ENCODE data around the gene CROCC2.

The CROCC2 gene

DNA sequence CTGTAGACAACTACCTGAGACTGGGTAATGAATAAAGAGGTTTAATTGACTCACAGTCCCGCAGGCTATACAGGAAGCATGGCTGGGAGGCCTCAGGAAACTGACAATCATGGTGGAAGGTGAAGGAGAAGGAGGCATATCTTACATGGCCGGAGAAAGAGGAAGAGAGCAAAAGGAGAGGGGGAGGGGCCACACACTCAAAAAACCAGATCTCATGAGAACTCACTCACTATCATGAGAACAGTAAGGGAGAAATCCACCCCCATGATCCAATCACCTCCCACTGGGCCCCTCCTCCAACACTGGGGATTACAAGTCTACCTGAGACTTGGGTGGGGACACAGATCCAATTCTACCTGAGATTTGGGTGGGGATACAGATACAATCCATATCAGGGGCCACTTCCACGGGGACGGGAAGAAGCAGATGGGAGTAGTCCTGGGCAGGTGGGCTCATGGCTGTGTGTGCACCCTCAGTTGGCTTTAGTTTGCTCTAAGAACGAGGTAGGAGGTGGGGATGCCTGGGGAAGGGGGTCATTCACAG lies 20.0 kb upstream of the CROCC2 start:
- H4K20me1 ChIP-seq (ENCODE audit: control insufficient read depth, insufficient read depth, low read depth, low read length): no peaks in the 10 kb centered on the region

DNA sequence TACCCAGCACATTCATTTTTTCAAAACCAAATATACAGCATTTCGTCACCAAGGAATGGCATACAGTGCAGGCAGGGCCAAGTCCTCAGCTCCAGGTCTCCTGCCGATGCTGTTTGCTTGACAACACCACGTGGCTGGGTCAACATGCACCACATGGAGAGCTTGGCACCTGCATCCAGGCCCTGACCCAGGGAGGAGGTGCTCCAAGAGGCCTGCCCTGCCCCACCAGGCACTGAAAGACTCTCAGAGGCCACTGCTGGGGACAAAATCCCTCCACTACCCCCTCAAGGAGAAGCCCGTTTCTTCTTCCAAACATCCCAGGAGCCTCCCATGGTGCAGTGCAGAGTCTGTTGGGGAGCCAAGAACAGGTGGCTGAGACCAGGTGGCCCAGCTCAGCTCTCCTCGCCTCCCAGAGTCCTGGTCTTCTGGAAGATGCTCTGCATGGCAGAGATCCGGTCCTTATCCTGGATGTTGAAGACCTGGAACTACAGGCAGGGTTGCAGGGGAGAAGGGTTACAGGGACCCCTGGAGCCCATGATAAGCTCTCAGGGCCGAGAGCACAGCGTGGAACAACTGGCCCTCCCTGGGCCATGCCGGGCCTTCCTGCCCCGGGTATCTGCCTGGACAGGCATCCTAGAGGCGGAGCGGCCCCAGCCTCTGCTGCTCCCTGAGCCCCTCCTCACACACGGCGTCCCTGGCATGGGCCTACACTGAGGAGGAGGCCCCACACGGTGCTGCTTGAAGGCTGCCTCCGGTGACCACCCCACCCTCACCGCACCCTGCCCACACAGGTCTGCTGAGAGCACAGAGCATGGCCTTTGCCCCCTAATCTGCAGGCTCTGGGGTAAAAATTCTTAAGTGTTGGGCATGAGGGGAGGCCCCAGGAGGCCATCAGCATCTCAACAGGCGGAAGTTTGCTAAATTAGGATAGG lies 19.2 kb upstream of the CROCC2 start:
- Histone ChIP-seq H3K27me3 (ENCODE audit: control insufficient read depth, low read length) (no peaks in the 10 kb centered on the region), H3K9me3 (ENCODE audit: control insufficient read depth, insufficient read depth, low read length) (no peaks in the 10 kb centered on the region), H3K4me3 (ENCODE audit: low read length) (no peak overlapping the region), H3K27ac (ENCODE audit: low read depth, low read length) (no peak overlapping the region), H3K9me2 (replicated peaks; ENCODE audit: control insufficient read depth, low read length) (no peaks in the 10 kb centered on the region), H3K36me3 (ENCODE audit: control insufficient read depth, low read length) (no peaks in the 10 kb centered on the region), H4K20me1 (ENCODE audit: control insufficient read depth, insufficient read depth, low read depth, low read length) (no peaks in the 10 kb centered on the region), H3F3A (ENCODE audit: control insufficient read depth, insufficient read depth) (no peaks in the 10 kb centered on the region), H3K79me2 (ENCODE audit: control insufficient read depth, low read length) (no peaks in the 10 kb centered on the region), H3K4me1 (ENCODE audit: control insufficient read depth, low read length) (peaks cover 5% of the 10 kb centered on the region; the same call in 1 of the 2 replicates), H3K4me2 (ENCODE audit: low read length) (no peak overlapping the region)
- no peak for TF ChIP-seq EZH2phosphoT487 (IDR thresholded peaks at IDR 0.05; ENCODE audit: borderline replicate concordance, low read length)
- TF ChIP-seq, protein P1, sequence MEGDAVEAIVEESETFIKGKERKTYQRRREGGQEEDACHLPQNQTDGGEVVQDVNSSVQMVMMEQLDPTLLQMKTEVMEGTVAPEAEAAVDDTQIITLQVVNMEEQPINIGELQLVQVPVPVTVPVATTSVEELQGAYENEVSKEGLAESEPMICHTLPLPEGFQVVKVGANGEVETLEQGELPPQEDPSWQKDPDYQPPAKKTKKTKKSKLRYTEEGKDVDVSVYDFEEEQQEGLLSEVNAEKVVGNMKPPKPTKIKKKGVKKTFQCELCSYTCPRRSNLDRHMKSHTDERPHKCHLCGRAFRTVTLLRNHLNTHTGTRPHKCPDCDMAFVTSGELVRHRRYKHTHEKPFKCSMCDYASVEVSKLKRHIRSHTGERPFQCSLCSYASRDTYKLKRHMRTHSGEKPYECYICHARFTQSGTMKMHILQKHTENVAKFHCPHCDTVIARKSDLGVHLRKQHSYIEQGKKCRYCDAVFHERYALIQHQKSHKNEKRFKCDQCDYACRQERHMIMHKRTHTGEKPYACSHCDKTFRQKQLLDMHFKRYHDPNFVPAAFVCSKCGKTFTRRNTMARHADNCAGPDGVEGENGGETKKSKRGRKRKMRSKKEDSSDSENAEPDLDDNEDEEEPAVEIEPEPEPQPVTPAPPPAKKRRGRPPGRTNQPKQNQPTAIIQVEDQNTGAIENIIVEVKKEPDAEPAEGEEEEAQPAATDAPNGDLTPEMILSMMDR (IDR thresholded peaks at IDR 0.05; ENCODE audit: low read depth, low read length, poor library complexity, severe bottlenecking): no peak

More for the DNA sequence above, 20.0 kb upstream of the CROCC2 start:
- Histone ChIP-seq H3K4me2 (ENCODE audit: low read length) (no peak overlapping the region), H3F3A (ENCODE audit: control insufficient read depth, insufficient read depth) (no peaks in the 10 kb centered on the region), H3K4me3 (ENCODE audit: low read length) (no peak overlapping the region), H3K36me3 (ENCODE audit: control insufficient read depth, low read length) (no peaks in the 10 kb centered on the region), H3K4me1 (ENCODE audit: control insufficient read depth, low read length) (peaks cover 5% of the 10 kb centered on the region; the same call in 1 of the 2 replicates), H3K27ac (ENCODE audit: low read depth, low read length) (no peak overlapping the region), H3K79me2 (ENCODE audit: control insufficient read depth, low read length) (no peaks in the 10 kb centered on the region), H3K9me3 (ENCODE audit: control insufficient read depth, insufficient read depth, low read length) (no peaks in the 10 kb centered on the region), H3K27me3 (ENCODE audit: control insufficient read depth, low read length) (peaks cover 1% of the 10 kb centered on the region; the same call in 1 of the 2 replicates), H3K9me2 (replicated peaks; ENCODE audit: control insufficient read depth, low read length) (no peaks in the 10 kb centered on the region)
- TF ChIP-seq, protein P1 (IDR thresholded peaks at IDR 0.05; ENCODE audit: low read depth, low read length, poor library complexity, severe bottlenecking): no peak
- no peak for TF ChIP-seq EZH2phosphoT487 (IDR thresholded peaks at IDR 0.05; ENCODE audit: borderline replicate concordance, low read length)

DNA sequence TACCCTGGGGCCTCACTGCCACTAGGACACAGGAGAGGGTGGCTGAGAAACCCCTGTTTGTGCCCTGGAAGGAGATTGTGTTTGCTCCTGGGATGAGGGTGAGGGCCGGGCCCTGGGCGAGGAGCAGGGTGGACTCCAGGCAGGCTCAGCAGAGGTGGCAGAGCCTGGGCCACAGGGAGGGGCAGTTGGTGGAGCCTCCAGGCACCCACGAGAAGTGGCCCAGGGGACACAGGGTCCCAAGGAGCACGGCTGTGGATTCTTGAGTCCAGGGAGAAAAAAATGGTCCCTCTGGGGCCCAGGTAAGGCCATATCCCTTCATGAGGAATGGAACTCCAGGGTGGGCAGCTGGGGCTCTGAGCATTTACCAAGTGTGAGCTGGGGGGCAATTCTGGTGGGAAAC lies 18.5 kb upstream of the CROCC2 start:
- H3K27me3 ChIP-seq (ENCODE audit: control insufficient read depth, low read length): no peaks in the 10 kb centered on the region
- no peaks in the 10 kb centered on the region for H3F3A ChIP-seq (ENCODE audit: control insufficient read depth, insufficient read depth)
- H3K4me2 ChIP-seq (ENCODE audit: low read length): no peak overlapping the region
- H3K27ac ChIP-seq (ENCODE audit: low read depth, low read length): no peak overlapping the region
- TF ChIP-seq EZH2phosphoT487 (IDR thresholded peaks at IDR 0.05; ENCODE audit: borderline replicate concordance, low read length): no peak
- TF ChIP-seq, protein P1 (IDR thresholded peaks at IDR 0.05; ENCODE audit: low read depth, low read length, poor library complexity, severe bottlenecking): no peak
- peaks cover 5% of the 10 kb centered on the region; the same call in 1 of the 2 replicates for H3K4me1 ChIP-seq (ENCODE audit: control insufficient read depth, low read length)
- no peaks in the 10 kb centered on the region for H3K36me3 ChIP-seq (ENCODE audit: control insufficient read depth, low read length)
- H3K4me3 ChIP-seq (ENCODE audit: low read length): no peak overlapping the region
- H3K9me3 ChIP-seq (ENCODE audit: control insufficient read depth, insufficient read depth, low read length): no peaks in the 10 kb centered on the region
- H3K79me2 ChIP-seq (ENCODE audit: control insufficient read depth, low read length): no peaks in the 10 kb centered on the region
- no peaks in the 10 kb centered on the region for H3K9me2 ChIP-seq (replicated peaks; ENCODE audit: control insufficient read depth, low read length)
- H4K20me1 ChIP-seq (ENCODE audit: control insufficient read depth, insufficient read depth, low read depth, low read length): no peaks in the 10 kb centered on the region
